GM04503 (cell line): ENCODE data around the gene FCER1G.

Experiments
- DNase-seq: peaks from one replicate; pipeline ENCODE4 v3.0.0-alpha.2; 2012; ENCODE audit warnings: low read depth

FCER1G gene

GRCh38 chr1:161267321-161267720 is 52.2 kb downstream of the FCER1G start:
- DNase-seq = no peak
